GM21360 (cell line): ENCODE data around the gene SRGAP1.

Experiments
- ATAC-seq: cut with Tn5 transposase; IDR thresholded peaks from one replicate; pipeline ENCODE4 v1.9.1; 2021; ENCODE audit warnings: mild to moderate bottlenecking, moderate library complexity; ENCODE audit not compliant: unreplicated experiment

SRGAP1 gene

GRCh38 chr12:63958876-63959580, 114.5 kb downstream of the SRGAP1 start:
- no peak for ATAC-seq

GRCh38 chr12:63961048-63961447, 116.5 kb downstream of the SRGAP1 start:
- no peak for ATAC-seq

GRCh38 chr12:63961543-63961942, 117.0 kb downstream of the SRGAP1 start:
- ATAC-seq, result no peak

- ATAC-seq, result no peak
These were observed 119.4 kb downstream of the SRGAP1 start for GRCh38 chr12:63963868-63964267.

- no peak for ATAC-seq
These were observed 119.8 kb downstream of the SRGAP1 start for GRCh38 chr12:63964301-63964700.

- no peak for ATAC-seq
These were observed 121.6 kb downstream of the SRGAP1 start for GRCh38 chr12:63965936-63966605.

GRCh38 chr12:63966606-63966975, 122.1 kb downstream of the SRGAP1 start:
- ATAC-seq, result no peak

- no peak for ATAC-seq
These were observed 123.1 kb downstream of the SRGAP1 start for GRCh38 chr12:63967358-63968145.

GRCh38 chr12:63968673-63969072, 124.2 kb downstream of the SRGAP1 start:
- ATAC-seq, result no peak

- ATAC-seq, result no peak
These were observed 132.4 kb downstream of the SRGAP1 start for GRCh38 chr12:63976902-63977395.

- ATAC-seq, result no peak
These were observed 132.9 kb downstream of the SRGAP1 start for GRCh38 chr12:63977441-63977840.

GRCh38 chr12:63978519-63978918, 134.0 kb downstream of the SRGAP1 start:
- no peak for ATAC-seq

GRCh38 chr12:63980211-63980610, 135.7 kb downstream of the SRGAP1 start:
- no peak for ATAC-seq

- no peak for ATAC-seq
These were observed 136.8 kb downstream of the SRGAP1 start for GRCh38 chr12:63981343-63981742.

- no peak for ATAC-seq
These were observed 138.2 kb downstream of the SRGAP1 start for GRCh38 chr12:63982604-63983295.

GRCh38 chr12:63985456-63985855, 141.0 kb downstream of the SRGAP1 start:
- ATAC-seq, result no peak

GRCh38 chr12:63985945-63986344, 141.4 kb downstream of the SRGAP1 start:
- no peak for ATAC-seq

- ATAC-seq, result no peak
These were observed 144.9 kb downstream of the SRGAP1 start for GRCh38 chr12:63989301-63989845.

GRCh38 chr12:63990828-63991547, 146.5 kb downstream of the SRGAP1 start:
- no peak for ATAC-seq

- no peak for ATAC-seq
These were observed 150.2 kb downstream of the SRGAP1 start for GRCh38 chr12:63994704-63995103.
